HepG2 (cell line): ENCODE data around the gene ZNF174. TPM values are rescaled to one million over a fixed set of nuclear protein-coding genes. Genes with fewer than 3 reads are reported as not detected.
A peak's percentile ranks its signal among the peaks of the same experiment; 100 is the strongest.

Experiments used
- ATAD3A ChIP-seq: sonication (generic); formaldehyde crosslinking; IDR thresholded peaks from 2 replicates; pipeline ENCODE4 v1.4.0; 2020; ENCODE audit warnings: missing genetic modification reagents
- ATRX ChIP-seq: sonication (generic); formaldehyde crosslinking; IDR thresholded peaks from 2 replicates; pipeline ENCODE4 v1.4.0; 2020; ENCODE audit warnings: missing genetic modification reagents, borderline replicate concordance
- CBX2 ChIP-seq, 2 experiments: fragments of 200-600 bp in 1 of 2; sonication (generic); formaldehyde crosslinking in 1 of 2; IDR thresholded peaks; 2 replicates each; pipeline versions ENCODE4 v1.7.0 to v1.8.1; 2018 to 2022; ENCODE audit warnings: low read depth in 2 of 2, low read length in 1 of 2, mild to moderate bottlenecking in 1 of 2, missing genetic modification reagents in 1 of 2
- CEBPB ChIP-seq: IDR thresholded peaks from 2 replicates; pipeline ENCODE4 v1.6.1; 2011; ENCODE audit warnings: low read depth, low read length, improper control_type of control experiment, borderline replicate concordance
- GATAD2A ChIP-seq: IDR thresholded peaks from 2 replicates; pipeline ENCODE4 v1.6.1; 2016
- GMEB2 ChIP-seq: IDR thresholded peaks from 2 replicates; pipeline ENCODE4 v1.6.1; 2016; ENCODE audit warnings: missing biosample characterization, missing genetic modification reagents, low read depth
- HNRNPLL ChIP-seq: fragments of 200-400 bp; formaldehyde crosslinking; IDR thresholded peaks from 2 replicates; pipeline ENCODE4 v1.6.1; 2017; ENCODE audit warnings: mild to moderate bottlenecking, low read depth, low read length; ENCODE audit not compliant: poor library complexity, severe bottlenecking
- HOXA5 ChIP-seq: sonication (generic); formaldehyde crosslinking; IDR thresholded peaks from 2 replicates; pipeline ENCODE4 v1.4.0; 2020; ENCODE audit warnings: missing genetic modification reagents
- JDP2 ChIP-seq: sonication (generic); formaldehyde crosslinking; IDR thresholded peaks from 2 replicates; pipeline ENCODE4 v1.8.1; 2022; ENCODE audit warnings: missing genetic modification reagents, borderline replicate concordance
- KDM4B ChIP-seq: sonication (generic); formaldehyde crosslinking; IDR thresholded peaks from 2 replicates; pipeline ENCODE4 v1.4.0; 2020; ENCODE audit warnings: missing genetic modification reagents
- MAZ ChIP-seq, 2 experiments: sonication (generic) in 1 of 2; formaldehyde crosslinking in 1 of 2; IDR thresholded peaks; 2 replicates each; pipeline versions ENCODE4 v1.5.0 to v1.6.1; 2012 to 2020; ENCODE audit warnings: low read depth in 2 of 2, mild to moderate bottlenecking in 2 of 2, borderline replicate concordance in 1 of 2, improper control_type of control experiment in 1 of 2, low read length in 1 of 2, missing genetic modification reagents in 1 of 2, moderate library complexity in 1 of 2
- MTA1 ChIP-seq: sonication (generic); formaldehyde crosslinking; IDR thresholded peaks from 2 replicates; pipeline ENCODE4 v1.4.0; 2020; ENCODE audit warnings: missing genetic modification reagents, mild to moderate bottlenecking, borderline replicate concordance
- NR1H2 ChIP-seq: sonication (generic); formaldehyde crosslinking; IDR thresholded peaks from 2 replicates; pipeline ENCODE4 v1.8.1; 2022; ENCODE audit warnings: low read depth, missing genetic modification reagents, borderline replicate concordance
- PHF5A ChIP-seq: IDR thresholded peaks from one replicate; pipeline ENCODE4 v1.6.1; 2018; ENCODE audit warnings: low read depth, missing genetic modification reagents; ENCODE audit not compliant: unreplicated experiment
- POLR2AphosphoS5 ChIP-seq: IDR thresholded peaks from 2 replicates; pipeline ENCODE4 v1.6.1; 2012; ENCODE audit warnings: low read depth, low read length
- SNAPC4 ChIP-seq: sonication (generic); formaldehyde crosslinking; IDR thresholded peaks from 2 replicates; pipeline ENCODE4 v1.4.0; 2020; ENCODE audit warnings: mild to moderate bottlenecking, missing genetic modification reagents
- THAP8 ChIP-seq: sonication (generic); formaldehyde crosslinking; IDR thresholded peaks from 2 replicates; pipeline ENCODE4 v1.5.1; 2020; ENCODE audit warnings: missing genetic modification reagents, mild to moderate bottlenecking, borderline replicate concordance
- ZNF607 ChIP-seq: sonication (generic); formaldehyde crosslinking; IDR thresholded peaks from 2 replicates; pipeline ENCODE4 v1.5.1; 2020; ENCODE audit warnings: missing genetic modification reagents, mild to moderate bottlenecking, borderline replicate concordance
- ZNF639 ChIP-seq: conservative IDR thresholded peaks from 2 replicates; pipeline ENCODE4 v1.6.1; 2018; ENCODE audit warnings: missing genetic modification reagents
- ZNF660 ChIP-seq: sonication (generic); formaldehyde crosslinking; IDR thresholded peaks from 2 replicates; pipeline ENCODE4 v1.5.1; 2020; ENCODE audit warnings: mild to moderate bottlenecking, low read depth, missing genetic modification reagents, borderline replicate concordance
- polyA plus RNA-seq, 8 experiments: library from polyadenylated mRNA; depleted of rRNA in 3 of 8; stranded (reverse) in 7 of 8; unstranded in 1 of 8; fragments of >200 nt; fragmentation: Illumina TruSeq in 4 of 8; extraction: Trizol in 4 of 8; gene quantifications; 2 replicates each; pipeline versions ENCODE4 v1.2.1 to v1.2.3, GENCODE V29; 2011 to 2016; ENCODE audit warnings: low read depth in 4 of 8, missing spikeins in 1 of 8, mixed read lengths in 1 of 8; ENCODE audit not compliant: insufficient read depth in 1 of 8
- total RNA-seq, 5 experiments: library from RNA; depleted of rRNA; stranded (reverse); fragments of >200 nt; fragmentation: Illumina TruSeq; extraction: Trizol; gene quantifications; 2 replicates each; pipeline ENCODE4 v1.2.3, GENCODE V29; 2016; ENCODE audit warnings: low read depth in 1 of 5

The ZNF174 gene
- total and polyA plus RNA-seq, 2 of the 13 experiments (the other 11 are each of a cell fraction or from before 2014, with no cell fraction given): 8.3 to 10.6 TPM

- no peak for TF ChIP-seq CBX2 (IDR thresholded peaks at IDR 0.05; ENCODE audit: low read depth, low read length)
- no peak for TF ChIP-seq CBX2 (CRISPR knock-in tag; IDR thresholded peaks at IDR 0.05; ENCODE audit: low read depth)
- TF ChIP-seq HOXA5: peak; percentile 61; the same call in 1 of the 2 replicates
- no peak for TF ChIP-seq MAZ (IDR thresholded peaks at IDR 0.05; ENCODE audit: borderline replicate concordance, low read depth, low read length)
- TF ChIP-seq MAZ (CRISPR knock-in tag; IDR thresholded peaks at IDR 0.05; ENCODE audit: low read depth): no peak
- no peak for TF ChIP-seq JDP2
- no peak for TF ChIP-seq ZNF660 (CRISPR knock-in tag)
- no peak for TF ChIP-seq MTA1 (CRISPR knock-in tag)
- TF ChIP-seq KDM4B (CRISPR knock-in tag): no peak
- no peak for TF ChIP-seq GMEB2
- peak; percentile 63 for TF ChIP-seq POLR2AphosphoS5
- no peak for TF ChIP-seq PHF5A
- TF ChIP-seq THAP8 (CRISPR knock-in tag): no peak
- TF ChIP-seq ZNF607 (CRISPR knock-in tag): no peak
- TF ChIP-seq ZNF639 (CRISPR knock-in tag): no peak
- no peak for TF ChIP-seq GATAD2A (CRISPR knock-in tag)
- no peak for TF ChIP-seq ATAD3A (CRISPR knock-in tag)
- TF ChIP-seq HNRNPLL: peak; percentile 54
- no peak for TF ChIP-seq NR1H2 (CRISPR knock-in tag)
- TF ChIP-seq CEBPB: no peak
- no peak for TF ChIP-seq ATRX (CRISPR knock-in tag)
- no peak for TF ChIP-seq SNAPC4 (CRISPR knock-in tag)
These were observed 42.4 kb downstream of the ZNF174 start, which contains the start of the genes NAA60 and ZNF597 (continued) for GRCh38 chr16:3443108-3444031.
